Testis (tissue), 3 donors: ENCODE measurements around the gene SLC25A40. TPM values are rescaled to one million over a fixed set of nuclear protein-coding genes. Genes with fewer than 3 reads are reported as not detected.
"Not testable (repeated sequence)": the region's sequence is repeated elsewhere in the genome, so short reads cannot be mapped to it uniquely, and the experiment has no call there.

Experiments
- DNase-seq: peaks from one replicate; pipeline ENCODE4 v3.0.0-alpha.2; 2019
- H3K27ac ChIP-seq, 2 donors: fragments of 200-600 bp; sonication (generic); one replicate each; pipeline ENCODE4 v1.5.1; 2019
- H3K27me3 ChIP-seq: fragments of 200-600 bp; sonication (generic); one replicate; pipeline ENCODE4 v1.5.1; 2019
- H3K36me3 ChIP-seq: fragments of 200-600 bp; sonication (generic); one replicate; pipeline ENCODE4 v1.5.1; 2017; ENCODE audit warnings: low read depth; ENCODE audit errors: missing control alignments
- H3K4me1 ChIP-seq: fragments of 200-600 bp; sonication (generic); one replicate; pipeline ENCODE4 v1.5.1; 2019
- H3K4me3 ChIP-seq, 2 donors: fragments of 200-600 bp; sonication (generic); one replicate each; pipeline ENCODE4 v1.5.1; 2017 to 2019
- H3K9me3 ChIP-seq: fragments of 200-600 bp; sonication (generic); one replicate; pipeline ENCODE4 v1.5.1; 2017
- CTCF ChIP-seq, 3 experiments: fragments of 450-650 bp in 2 of 3; fragments of 200-600 bp in 1 of 3; sonication (generic) in 1 of 3; IDR thresholded peaks; one replicate each; pipeline ENCODE4 v1.5.1; 2016 to 2019; ENCODE audit warnings: antibody characterized with exemption in 3 of 3, mild to moderate bottlenecking in 2 of 3, moderate library complexity in 1 of 3
- POLR2A ChIP-seq: fragments of 450-650 bp; IDR thresholded peaks from one replicate; pipeline ENCODE4 v1.6.1; 2017; ENCODE audit warnings: antibody characterized with exemption, mild to moderate bottlenecking, moderate library complexity
- WGBS, 2 donors: methylation state at CpG; one replicate each; pipeline ENCODE4 v1.1.5; 2018; 5-methylcytosine and 5-hydroxymethylcytosine counted together
- intact Hi-C: fragments of 100-400 bp; cut with DNase I; formaldehyde crosslinking; loops from one replicate; pipeline ENCODE4 v1.15.1; 2023; ENCODE audit warnings: low total_unique reads
- polyA plus RNA-seq: library from polyadenylated mRNA; stranded (reverse); fragments of 350-450 nt; fragmentation: Illumina TruSeq; extraction: RNeasy Lipid Tissue Mini Kit (QIAGEN cat#74804); gene quantifications from one replicate; pipeline ENCODE4 v1.2.3, GENCODE V29; 2014; ENCODE audit warnings: low read depth, low replicate concordance; ENCODE audit not compliant: insufficient read depth
- total RNA-seq, 2 donors: library from RNA; depleted of rRNA; stranded (reverse); fragments of >200 nt; gene quantifications; one replicate each; pipeline ENCODE4 v1.2.3, GENCODE V29; 2016

The SLC25A40 gene
- total and polyA plus RNA-seq, 3 donors from 2014 or later = 18.0 to 34.0 (median 32.0) TPM

GRCh38 chr7:87852306-87852705 is 23.9 kb downstream of the SLC25A40 start:
- WGBS, 2 donors = 94 to 95% methylated on average over 6 of the region's 6 CpGs
- intact Hi-C loops = no loop called here

GRCh38 chr7:87850836-87851593 is 25.1 kb downstream of the SLC25A40 start:
- no peaks in the 10 kb centered on the region for H3K27me3 ChIP-seq
- H3K36me3 ChIP-seq = no peaks in the 10 kb centered on the region
- no peak overlapping the region for H3K27ac ChIP-seq
- no peak for TF ChIP-seq CTCF (IDR thresholded peaks at IDR 0.05)
- TF ChIP-seq POLR2A = no peak
- H3K4me3 ChIP-seq = no peak overlapping the region
- no peaks in the 10 kb centered on the region for H3K9me3 ChIP-seq
- no peaks in the 10 kb centered on the region for H3K4me1 ChIP-seq
- no peak for DNase-seq
- intact Hi-C loops = no loop called here
- WGBS, 2 donors = 75 to 95% methylated on average over 1 of the region's 1 CpG

More at GRCh38 chr7:87852306-87852705, 23.9 kb downstream of the SLC25A40 start:
- Histone ChIP-seq H3K27me3 (no peaks in the 10 kb centered on the region), H3K27ac (no peak overlapping the region), H3K4me3 (no peak overlapping the region), H3K36me3 (no peaks in the 10 kb centered on the region), H3K4me1 (no peaks in the 10 kb centered on the region), H3K9me3 (no peaks in the 10 kb centered on the region)
- DNase-seq = no peak
- TF ChIP-seq CTCF (IDR thresholded peaks at IDR 0.05) (no peak), POLR2A (no peak)

DNA sequence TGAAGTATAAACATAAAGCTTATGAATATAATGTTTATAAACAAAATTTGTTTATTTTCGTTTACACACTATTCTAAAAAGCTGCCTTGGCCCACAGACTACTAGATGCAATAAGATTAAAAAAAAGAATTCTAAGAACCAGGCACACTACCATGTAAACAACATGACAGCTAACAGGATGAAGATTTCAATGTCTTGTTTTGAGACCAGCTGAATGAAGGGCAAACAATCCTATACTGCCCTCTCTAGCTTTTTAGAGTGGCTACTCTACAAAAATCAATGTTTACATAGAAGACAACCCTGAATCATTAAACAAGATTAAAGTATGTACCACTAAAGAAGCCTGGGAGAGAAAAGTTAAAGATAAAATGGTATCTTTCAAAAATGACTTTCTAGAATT is 38.6 kb downstream of the SLC25A40 start:
- no peak overlapping the region for H3K27ac ChIP-seq
- TF ChIP-seq POLR2A (no peak), CTCF (IDR thresholded peaks at IDR 0.05) (no peak)
- no peaks in the 10 kb centered on the region for H3K4me1 ChIP-seq
- 43 to 58% methylated on average over 1 of the region's 1 CpG for WGBS, 2 donors
- no peak overlapping the region for H3K4me3 ChIP-seq
- no peaks in the 10 kb centered on the region for H3K36me3 ChIP-seq
- intact Hi-C loops = no loop called here
- H3K27me3 ChIP-seq = no peaks in the 10 kb centered on the region
- DNase-seq = no peak
- H3K9me3 ChIP-seq = no peaks in the 10 kb centered on the region

- intact Hi-C loops = no loop called here
- no peak for DNase-seq
- no peak overlapping the region for H3K4me3 ChIP-seq
- no peaks in the 10 kb centered on the region for H3K27me3 ChIP-seq
- H3K27ac ChIP-seq = no peak overlapping the region
- TF ChIP-seq POLR2A (no peak), CTCF (IDR thresholded peaks at IDR 0.05) (no peak)
- no peaks in the 10 kb centered on the region for H3K9me3 ChIP-seq
- no peaks in the 10 kb centered on the region for H3K36me3 ChIP-seq
- 82 to 95% methylated on average over 1 of the region's 1 CpG for WGBS, 2 donors
- no peaks in the 10 kb centered on the region for H3K4me1 ChIP-seq
These were observed 43.0 kb downstream of the SLC25A40 start for GRCh38 chr7:87833130-87833529.

- WGBS, 2 donors = 84 to 98% methylated on average over 1 of the region's 1 CpG
- Histone ChIP-seq H3K27me3 (no peaks in the 10 kb centered on the region), H3K9me3 (no peaks in the 10 kb centered on the region), H3K4me1 (no peaks in the 10 kb centered on the region), H3K27ac (no peak overlapping the region), H3K36me3 (no peaks in the 10 kb centered on the region), H3K4me3 (no peak overlapping the region)
- intact Hi-C loops = no loop called here
- no peak for TF ChIP-seq CTCF (IDR thresholded peaks at IDR 0.05)
- DNase-seq = no peak
These were observed 45.1 kb downstream of the SLC25A40 start for GRCh38 chr7:87831097-87831496.

DNA sequence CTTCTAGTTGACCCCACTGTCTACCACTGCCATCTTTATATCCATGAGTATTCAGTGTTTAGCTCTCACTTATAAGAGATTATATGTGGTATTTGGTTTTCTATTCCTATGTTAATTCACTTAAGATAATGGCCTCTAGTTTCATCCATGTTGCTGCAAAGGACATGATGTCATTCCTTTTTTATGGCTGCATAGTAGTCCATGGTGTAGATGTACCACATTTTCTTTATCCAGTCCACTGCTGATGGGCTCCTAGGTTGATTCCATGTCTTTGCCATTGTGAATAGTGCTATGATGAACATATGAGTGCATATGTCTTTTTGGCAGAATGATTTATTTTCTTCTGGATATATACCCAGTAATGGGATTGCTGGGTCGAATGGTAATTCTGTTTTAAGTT is 47.8 kb downstream of the SLC25A40 start:
- H3K4me1 ChIP-seq, H3K27me3 ChIP-seq, intact Hi-C loops, H3K4me3 ChIP-seq, DNase-seq, H3K27ac ChIP-seq, H3K9me3 ChIP-seq, H3K36me3 ChIP-seq: not testable (repeated sequence)
- WGBS, 2 donors = 75 to 76% methylated on average over 1 of the region's 1 CpG

GRCh38 chr7:87825369-87825768 is 50.8 kb downstream of the SLC25A40 start:
- intact Hi-C loops, H3K4me3 ChIP-seq, H3K27me3 ChIP-seq, H3K9me3 ChIP-seq, DNase-seq, H3K36me3 ChIP-seq, H3K27ac ChIP-seq, H3K4me1 ChIP-seq: not testable (repeated sequence)
- WGBS, 2 donors = 93 to 100% methylated on average over 1 to 2 of the region's 2 CpGs
